ENCODE results near the gene TTLL3.

- peak in 1 of 2 donors; percentile 5 for TF ChIP-seq CTCF (IDR thresholded peaks at IDR 0.05; ENCODE audit: extremely low read depth in 1 of 2, insufficient read depth in 1 of 2, low read depth in 1 of 2, low read length in 2 of 2)
- TF ChIP-seq EZH2 (IDR thresholded peaks at IDR 0.05; ENCODE audit: borderline replicate concordance, low read depth, low read length, severe bottlenecking), result no peak
Measured at GRCh38 chr3:9809615-9810432, at the start of gene TTLL3.

Measured in endothelial cell of umbilical vein (primary cell).